H1 (cell line): Measurements from ENCODE around the gene ITGA11. TPM values are rescaled to one million over a fixed set of nuclear protein-coding genes. Genes with fewer than 3 reads are reported as not detected.

Source experiments
- CTCF ChIA-PET: fragments of 300-600 bp; sonication (Branson Sonifier 250); formaldehyde crosslinking; loops from one replicate; lab custom pipeline; 2021; ENCODE audit not compliant: partially characterized antibody; lab: Charles Lee
- POLR2A ChIA-PET: fragments of 300-600 bp; sonication (Branson Sonifier 250); formaldehyde crosslinking; loops from one replicate; lab custom pipeline; 2021; ENCODE audit warnings: inconsistent platforms; ENCODE audit not compliant: partially characterized antibody; lab: Charles Lee
- DNase-seq, 2 experiments: peaks; one replicate each; pipeline versions ENCODE4 v3.0.0 to v3.0.0-alpha.2; 2010 to 2022; ENCODE audit warnings: low spot score in 2 of 2, low read depth in 1 of 2, mixed read lengths in 1 of 2
- FAIRE-seq: peaks from 2 replicates; lab custom pipeline; 2011; peaks lifted over from hg19 to GRCh38; lab: Jason Lieb, UNC
- H2AFZ ChIP-seq: 2 replicates; pipeline ENCODE4 v1.8.1; 2012; ENCODE audit warnings: low read length, inconsistent platforms
- H2AK5ac ChIP-seq: 2 replicates; pipeline ENCODE4 v1.6.1; 2013; ENCODE audit warnings: low read depth, low read length
- H2BK120ac ChIP-seq: replicated peaks from 2 replicates; pipeline ENCODE3; 2013; ENCODE audit warnings: low read depth, low read length, inconsistent platforms
- H2BK12ac ChIP-seq: 2 replicates; pipeline ENCODE4 v1.6.1; 2013; ENCODE audit warnings: low read depth, low read length
- H2BK15ac ChIP-seq: 2 replicates; pipeline ENCODE4 v1.6.1; 2013; ENCODE audit warnings: low read length
- H2BK20ac ChIP-seq: 2 replicates; pipeline ENCODE4 v1.6.1; 2013; ENCODE audit warnings: low read length
- H2BK5ac ChIP-seq: 2 replicates; pipeline ENCODE4 v1.6.1; 2013; ENCODE audit warnings: low read depth, low read length
- H3K14ac ChIP-seq: 2 replicates; pipeline ENCODE4 v1.6.1; 2013; ENCODE audit warnings: inconsistent platforms; ENCODE audit not compliant: insufficient read length
- H3K18ac ChIP-seq: 2 replicates; pipeline ENCODE4 v1.6.1; 2013; ENCODE audit warnings: low read length; ENCODE audit errors: extremely low read depth
- H3K23ac ChIP-seq: 2 replicates; pipeline ENCODE4 v1.6.1; 2013; ENCODE audit warnings: inconsistent platforms; ENCODE audit not compliant: insufficient read length
- H3K23me2 ChIP-seq: 2 replicates; pipeline ENCODE4 v1.6.1; 2013; ENCODE audit warnings: low read depth, low read length
- H3K27ac ChIP-seq: 2 replicates; pipeline ENCODE4 v1.6.1; 2011; ENCODE audit warnings: low read depth, low read length, inconsistent platforms
- H3K27me3 ChIP-seq, 4 experiments: replicated peaks in 1 of 4; 1 replicate in 1 of 4; 2 replicates in 3 of 4; pipeline versions ENCODE4 v1.6.1 to v1.8.1; 2011 to 2013; ENCODE audit warnings: low read length in 3 of 4, mild to moderate bottlenecking in 3 of 4, inconsistent platforms in 2 of 4, mixed read lengths in 2 of 4, moderate library complexity in 1 of 4; ENCODE audit not compliant: control insufficient read depth in 3 of 4, insufficient read depth in 3 of 4; ENCODE audit errors: extremely low read depth in 1 of 4
- H3K36me3 ChIP-seq, 4 experiments: 2 replicates each; pipeline versions ENCODE4 v1.6.1 to v1.8.1; 2011 to 2013; ENCODE audit warnings: mild to moderate bottlenecking in 4 of 4, low read length in 3 of 4, moderate library complexity in 2 of 4, control low read depth in 1 of 4, inconsistent platforms in 1 of 4; ENCODE audit not compliant: insufficient read depth in 4 of 4, control insufficient read depth in 2 of 4
- H3K4ac ChIP-seq: replicated peaks from 2 replicates; pipeline ENCODE3; 2013; ENCODE audit warnings: low read length, low read depth, mixed read lengths, inconsistent platforms; ENCODE audit not compliant: insufficient read length
- H3K4me1 ChIP-seq, 4 experiments: replicated peaks in 1 of 4; 1 replicate in 1 of 4; 2 replicates in 3 of 4; pipeline versions ENCODE4 v1.6.1 to v1.8.1; 2011 to 2013; ENCODE audit warnings: low read length in 3 of 4, inconsistent platforms in 2 of 4, mixed read lengths in 1 of 4; ENCODE audit not compliant: insufficient read depth in 4 of 4, control insufficient read depth in 3 of 4
- H3K4me2 ChIP-seq, 2 experiments: 2 replicates each; pipeline versions ENCODE4 v1.6.1 to v1.8.1; 2011 to 2013; ENCODE audit warnings: low read depth in 2 of 2, low read length in 2 of 2, control low read depth in 1 of 2, inconsistent platforms in 1 of 2, mild to moderate bottlenecking in 1 of 2; ENCODE audit not compliant: insufficient read depth in 1 of 2
- H3K4me3 ChIP-seq, 4 experiments: fragments of 200-600, 300-600 bp in 1 of 4; sonication (generic), shearing (Covaris generic), sonication (Bioruptor Twin) in 1 of 4; 2 replicates each; pipeline versions ENCODE4 v1.5.1 to v1.8.1; 2011 to 2016; ENCODE audit warnings: low read length in 4 of 4, low read depth in 3 of 4, control low read depth in 2 of 4, inconsistent platforms in 2 of 4, mild to moderate bottlenecking in 2 of 4, mixed read lengths in 1 of 4, moderate library complexity in 1 of 4; ENCODE audit not compliant: insufficient read depth in 2 of 4; ENCODE audit errors: extremely low read depth in 1 of 4
- H3K56ac ChIP-seq: replicated peaks from 2 replicates; pipeline ENCODE3; 2013; ENCODE audit warnings: low read depth, mild to moderate bottlenecking, mixed read lengths, low read length, inconsistent platforms; ENCODE audit not compliant: insufficient read length
- H3K79me1 ChIP-seq: 2 replicates; pipeline ENCODE4 v1.6.1; 2013; ENCODE audit warnings: low read depth, low read length, control low read depth
- H3K79me2 ChIP-seq, 2 experiments: 2 replicates each; pipeline versions ENCODE4 v1.6.1 to v1.8.1; 2012 to 2013; ENCODE audit warnings: low read length in 2 of 2, mild to moderate bottlenecking in 2 of 2, inconsistent platforms in 1 of 2; ENCODE audit not compliant: insufficient read depth in 2 of 2, control insufficient read depth in 1 of 2
- H3K9ac ChIP-seq, 4 experiments: replicated peaks in 1 of 4; 1 replicate in 1 of 4; 2 replicates in 3 of 4; pipeline versions ENCODE4 v1.6.1 to v1.8.1; 2011 to 2013; ENCODE audit warnings: low read depth in 3 of 4, low read length in 3 of 4, control low read depth in 2 of 4, mild to moderate bottlenecking in 2 of 4, moderate library complexity in 2 of 4, inconsistent platforms in 1 of 4; ENCODE audit errors: extremely low read depth in 1 of 4
- H3K9me3 ChIP-seq, 2 experiments: 2 replicates each; pipeline versions ENCODE4 v1.6.1 to v1.8.1; 2012 to 2013; ENCODE audit warnings: mild to moderate bottlenecking in 2 of 2, moderate library complexity in 2 of 2, control low read depth in 1 of 2, inconsistent platforms in 1 of 2, low read depth in 1 of 2, low read length in 1 of 2, mixed read lengths in 1 of 2; ENCODE audit not compliant: insufficient read depth in 2 of 2
- H4K20me1 ChIP-seq, 2 experiments: replicated peaks in 1 of 2; 2 replicates each; pipeline versions ENCODE3 to v1.8.1; 2011 to 2013; ENCODE audit warnings: inconsistent platforms in 2 of 2, low read length in 2 of 2, mild to moderate bottlenecking in 1 of 2; ENCODE audit not compliant: insufficient read depth in 2 of 2, control insufficient read depth in 1 of 2
- H4K5ac ChIP-seq: 2 replicates; pipeline ENCODE4 v1.6.1; 2013; ENCODE audit warnings: low read length, low read depth, mixed read lengths, inconsistent platforms; ENCODE audit not compliant: insufficient read length
- H4K8ac ChIP-seq: 2 replicates; pipeline ENCODE4 v1.8.0; 2013; ENCODE audit warnings: mild to moderate bottlenecking, moderate library complexity, low read length, inconsistent platforms; ENCODE audit not compliant: insufficient read depth; ENCODE audit errors: extremely low read depth
- H4K91ac ChIP-seq: replicated peaks from 2 replicates; pipeline ENCODE3; 2013; ENCODE audit warnings: low read length, mixed read lengths, inconsistent platforms; ENCODE audit not compliant: insufficient read length
- BRCA1 ChIP-seq: IDR thresholded peaks from 2 replicates; pipeline ENCODE4 v1.6.1; 2012; ENCODE audit warnings: low read depth, low read length, improper control_type of control experiment
- GABPA ChIP-seq: IDR thresholded peaks from 2 replicates; pipeline ENCODE4 v1.6.1; 2011; ENCODE audit warnings: mild to moderate bottlenecking, low read length, moderate library complexity, borderline replicate concordance; ENCODE audit not compliant: insufficient read depth
- HDAC2 ChIP-seq, 2 experiments: fragments of 300-600 bp in 1 of 2; sonication (generic) in 1 of 2; IDR thresholded peaks; 2 replicates each; pipeline ENCODE4 v1.6.1; 2011 to 2012; ENCODE audit warnings: low read depth in 2 of 2, low read length in 2 of 2, mild to moderate bottlenecking in 2 of 2, moderate library complexity in 2 of 2, borderline replicate concordance in 1 of 2, inconsistent platforms in 1 of 2
- NANOG ChIP-seq: IDR thresholded peaks from 2 replicates; pipeline ENCODE4 v1.6.1; 2011; ENCODE audit warnings: low read length, low read depth, mild to moderate bottlenecking, inconsistent platforms; ENCODE audit not compliant: insufficient read depth, poor library complexity, severe bottlenecking
- NRF1 ChIP-seq: IDR thresholded peaks from 2 replicates; pipeline ENCODE4 v1.6.1; 2011; ENCODE audit warnings: mild to moderate bottlenecking, low read depth, low read length, improper control_type of control experiment
- RBBP5 ChIP-seq: IDR thresholded peaks from 2 replicates; pipeline ENCODE4 v1.7.1; 2012; ENCODE audit warnings: low read depth, mild to moderate bottlenecking, inconsistent platforms, low read length, moderate library complexity, borderline replicate concordance
- TCF12 ChIP-seq: IDR thresholded peaks from 2 replicates; pipeline ENCODE4 v1.6.1; 2011; ENCODE audit warnings: low read depth, mild to moderate bottlenecking, low read length
- WGBS, 2 experiments: shearing (Covaris generic) in 1 of 2; methylation state at CpG; one replicate each; pipeline versions ENCODE4 v1.1.6 to v1.1.7; 2013 to 2015; ENCODE audit warnings: low lambda C conversion rate in 2 of 2, mixed read lengths in 2 of 2, inconsistent platforms in 1 of 2, low coverage in 1 of 2, missing lambda C conversion rate in 1 of 2; ENCODE audit not compliant: insufficient replicate concordance in 2 of 2, insufficient coverage in 1 of 2, insufficient read length in 1 of 2; ENCODE audit errors: extremely low coverage in 1 of 2, missing lambda C conversion rate in 1 of 2; 5-methylcytosine and 5-hydroxymethylcytosine counted together
- polyA plus RNA-seq, 7 experiments: library from polyadenylated mRNA; depleted of rRNA in 3 of 7; stranded (reverse) in 5 of 7; unstranded in 2 of 7; fragments of >200 nt in 5 of 7; fragments of 200-250 nt in 2 of 7; gene quantifications; 1 replicate in 5 of 7; 2 replicates in 1 of 7; 4 replicates in 1 of 7; pipeline versions ENCODE4 v1.2.1 to v1.2.3, GENCODE V29; 2011 to 2013; ENCODE audit warnings: missing spikeins in 2 of 7, mixed read lengths in 2 of 7
- total RNA-seq: library from RNA; stranded (reverse); fragmentation: NEBNext Ultra II Directional; extraction: Animal tissue kit (Norgen Biotek cat#: 25700); gene quantifications from 2 replicates; pipeline ENCODE4 v1.2.1, GENCODE V29; 2021
- TF ChIP-seq, protein P1 (sequence below): IDR thresholded peaks from 2 replicates; pipeline ENCODE4 v1.6.1; 2012; ENCODE audit warnings: low read length, inconsistent platforms

ITGA11 gene
- total and polyA plus RNA-seq, 2 of the 8 experiments (the other 6 are each of a cell fraction or from before 2014, with no cell fraction given) = 0.05 to 0.06 TPM

DNA sequence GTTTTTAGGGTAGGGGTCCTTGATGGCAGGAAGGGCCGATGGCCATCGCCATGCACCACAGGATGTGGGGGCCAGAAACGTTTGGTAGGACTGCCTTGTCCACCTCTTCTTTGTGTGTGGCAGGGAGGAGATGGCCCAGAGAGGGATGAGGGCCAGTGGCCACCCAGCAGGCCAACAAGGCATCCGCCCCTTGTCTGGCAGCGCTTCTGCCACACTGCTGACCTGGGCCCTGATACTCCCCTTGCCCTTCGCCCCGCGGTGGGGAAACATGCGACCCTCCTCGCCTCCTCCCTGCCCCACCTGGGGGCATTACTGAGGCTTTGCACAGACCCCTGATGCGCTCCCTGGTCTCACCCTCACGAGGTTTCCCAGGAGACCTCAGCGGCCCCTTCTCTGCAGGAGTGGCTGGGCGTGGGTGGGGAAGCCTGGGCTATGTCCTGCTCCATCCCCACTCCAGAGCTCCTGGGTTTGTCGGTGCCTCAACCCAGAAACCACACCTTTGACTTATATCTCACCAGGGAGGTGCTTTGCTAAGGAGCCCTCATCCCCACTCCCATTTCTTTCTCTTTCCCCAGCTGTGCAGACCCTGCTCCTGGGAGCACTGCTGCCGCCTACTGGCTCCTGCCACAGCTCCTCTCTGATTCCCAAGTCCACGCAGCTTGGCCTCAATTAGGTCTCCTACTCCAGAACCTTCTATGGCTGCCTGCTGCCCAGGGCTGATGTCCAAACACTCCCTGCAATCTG, 115.7 kb downstream of the ITGA11 start:
- FAIRE-seq = no peak
- TF ChIP-seq HDAC2 (IDR thresholded peaks at IDR 0.05; ENCODE audit: borderline replicate concordance in 1 of 2, low read depth in 2 of 2, low read length in 2 of 2) (peak in 1 of 2 experiments; percentile 58; a peak in 1 of 4 replicates), BRCA1 (no peak), TCF12 (0 out of 2 replicates have a peak, but pooled peaks have one; percentile 44), GABPA (no peak), NRF1 (no peak), RBBP5 (0 out of 2 replicates have a peak, but pooled peaks have one; percentile 45), NANOG (no peak)
- TF ChIP-seq, protein P1, sequence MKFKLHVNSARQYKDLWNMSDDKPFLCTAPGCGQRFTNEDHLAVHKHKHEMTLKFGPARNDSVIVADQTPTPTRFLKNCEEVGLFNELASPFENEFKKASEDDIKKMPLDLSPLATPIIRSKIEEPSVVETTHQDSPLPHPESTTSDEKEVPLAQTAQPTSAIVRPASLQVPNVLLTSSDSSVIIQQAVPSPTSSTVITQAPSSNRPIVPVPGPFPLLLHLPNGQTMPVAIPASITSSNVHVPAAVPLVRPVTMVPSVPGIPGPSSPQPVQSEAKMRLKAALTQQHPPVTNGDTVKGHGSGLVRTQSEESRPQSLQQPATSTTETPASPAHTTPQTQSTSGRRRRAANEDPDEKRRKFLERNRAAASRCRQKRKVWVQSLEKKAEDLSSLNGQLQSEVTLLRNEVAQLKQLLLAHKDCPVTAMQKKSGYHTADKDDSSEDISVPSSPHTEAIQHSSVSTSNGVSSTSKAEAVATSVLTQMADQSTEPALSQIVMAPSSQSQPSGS = no peak; the same call in 1 of the 2 replicates

More for the DNA sequence above, 115.7 kb downstream of the ITGA11 start:
- Histone ChIP-seq H2AK5ac (peak overlapping the region; percentile 58; the same call in 1 of the 2 replicates), H4K5ac (no peak overlapping the region), H3K18ac (peak overlapping the region; percentile 87), H4K91ac (peak overlapping the region; percentile 60), H3K9me3 (no peaks in the 10 kb centered on the region), H2BK15ac (peak overlapping the region; percentile 81; the same call in 1 of the 2 replicates), H3K79me2 (no peaks in the 10 kb centered on the region), H2BK120ac (peak overlapping the region; percentile 16), H3K14ac (no peak overlapping the region), H3K9ac (no peak overlapping the region; a peak in 1 of 7 replicates), H2AFZ (peak overlapping the region; percentile 67), H4K8ac (peak overlapping the region; percentile 7; the same call in 1 of the 2 replicates), H2BK20ac (peak overlapping the region; percentile 97), H3K27ac (no peak overlapping the region), H3K4me2 (peak overlapping the region; percentile 19 to 44; a peak in 1 of 4 replicates), H3K23me2 (0 out of 2 replicates have a peak, but pooled peaks cover 2% of the 10 kb centered on the region), H3K4me3 (peak overlapping the region in 1 of 4 experiments; percentile 25; a peak in 1 of 8 replicates), H3K27me3 (no peaks in the 10 kb centered on the region), H3K4me1 (peaks cover 0 to 20% (median 15%) of the 10 kb centered on the region in 4 experiments; a peak in 6 of 7 replicates), H3K23ac (no peak overlapping the region), H3K36me3 (no peaks in the 10 kb centered on the region), H3K56ac (no peak overlapping the region), H3K4ac (no peak overlapping the region), H2BK12ac (peak overlapping the region; percentile 99; the same call in 1 of the 2 replicates), H3K79me1 (no peaks in the 10 kb centered on the region), H2BK5ac (peak overlapping the region; percentile 79; the same call in 1 of the 2 replicates), H4K20me1 (no peaks in the 10 kb centered on the region)
- peak in 1 of 2 experiments; percentile 72 for DNase-seq
- ChIA-PET CTCF (interaction anchor here (0.7 to 3.5 kb wide), 35 partner anchors 8 to 358 kb away, joined by 3 to 47 read pairs (median 4); partner anchors contain the start of gene FEM1B), POLR2A (interaction anchor here (1.0 to 2.6 kb wide), 4 partner anchors 12 to 63 kb away, joined by 3 to 11 read pairs (median 5); partner anchors contain the start of gene FEM1B)
- WGBS, 2 experiments = 45% methylated on average over 17 of the region's 17 CpGs; no CpG with 5 or more reads in 1 of the 2 experiments
